ENCODE data around the gene TRIM26.

Gene TRIM26

DNA sequence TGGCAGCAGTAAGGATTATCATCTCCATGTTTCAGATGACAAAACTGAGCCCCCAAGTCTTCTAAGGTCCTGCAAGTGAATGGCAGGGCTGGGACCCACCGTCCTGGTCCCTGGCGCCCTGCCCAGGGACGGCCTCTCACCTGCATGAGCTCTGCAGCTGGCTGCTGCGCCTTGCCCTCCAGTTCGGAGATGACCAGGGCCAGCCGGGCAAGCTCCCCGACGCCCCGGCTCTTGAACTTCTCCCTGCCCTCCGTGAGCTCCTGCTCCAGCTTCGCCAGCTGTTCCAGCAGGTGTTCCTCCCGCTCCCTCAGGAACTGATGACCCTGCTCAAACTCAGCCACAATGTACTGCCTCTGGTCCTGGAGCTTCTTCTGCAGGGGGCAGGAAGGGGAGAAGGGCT lies 16.8 kb downstream of the TRIM26 start:
- no peak for DNase-seq (ENCODE audit: low read depth)
- TF ChIP-seq CTCF (IDR thresholded peaks at IDR 0.05; ENCODE audit: control insufficient read depth, extremely low read depth, insufficient read depth): no peak
- no peak overlapping the region for H3K4me3 ChIP-seq (ENCODE audit: low read depth, low read length)

GRCh38 chr6:30195951-30196350 lies 17.3 kb downstream of the TRIM26 start:
- H3K4me3 ChIP-seq (ENCODE audit: low read depth, low read length): no peak overlapping the region
- DNase-seq (ENCODE audit: low read depth): no peak
- no peak for TF ChIP-seq CTCF (IDR thresholded peaks at IDR 0.05; ENCODE audit: control insufficient read depth, extremely low read depth, insufficient read depth)

DNA sequence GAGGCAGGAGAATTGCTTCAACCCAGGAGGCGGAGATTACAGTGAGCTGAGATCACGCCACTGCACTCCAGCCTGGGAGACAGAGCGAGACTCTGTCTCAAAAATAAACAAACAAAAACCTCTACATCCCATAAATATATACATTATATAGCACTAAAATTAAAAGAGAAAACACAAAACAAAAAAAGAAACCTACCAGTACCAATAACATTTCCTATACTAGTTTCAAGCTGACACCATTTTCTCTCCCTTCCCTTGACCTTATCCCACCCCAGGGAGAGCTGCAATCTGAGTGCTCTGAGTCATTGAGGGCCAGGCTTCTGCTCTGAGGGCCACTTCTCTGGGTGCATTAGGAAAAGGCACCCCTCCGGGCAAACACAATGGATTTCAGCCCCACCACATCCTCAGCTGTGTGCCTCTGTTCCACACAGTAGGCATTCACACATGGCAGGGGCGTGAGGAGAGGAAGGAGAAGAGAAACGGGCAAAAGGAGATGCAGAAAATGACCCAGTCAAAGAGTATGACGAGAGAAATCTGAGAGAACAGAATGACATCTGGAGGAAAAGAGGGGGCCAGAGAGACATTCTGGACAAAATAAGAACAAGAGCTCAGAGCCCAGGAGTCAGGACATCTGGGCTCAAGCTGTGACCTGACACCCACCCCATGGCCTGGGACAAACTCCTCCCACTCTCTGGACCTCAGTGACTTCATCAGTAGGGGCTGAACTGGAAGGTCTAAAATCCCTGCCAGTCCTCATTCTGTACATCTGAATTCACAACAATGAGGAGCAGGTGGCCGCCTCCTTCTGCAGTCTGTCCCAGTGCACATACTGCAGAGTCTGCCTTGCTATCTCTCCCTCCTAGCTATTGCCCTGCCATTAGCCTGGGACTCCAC lies 18.2 kb downstream of the TRIM26 start:
- DNase-seq (ENCODE audit: low read depth): no peak
- H3K4me3 ChIP-seq (ENCODE audit: low read depth, low read length): no peak overlapping the region

DNA sequence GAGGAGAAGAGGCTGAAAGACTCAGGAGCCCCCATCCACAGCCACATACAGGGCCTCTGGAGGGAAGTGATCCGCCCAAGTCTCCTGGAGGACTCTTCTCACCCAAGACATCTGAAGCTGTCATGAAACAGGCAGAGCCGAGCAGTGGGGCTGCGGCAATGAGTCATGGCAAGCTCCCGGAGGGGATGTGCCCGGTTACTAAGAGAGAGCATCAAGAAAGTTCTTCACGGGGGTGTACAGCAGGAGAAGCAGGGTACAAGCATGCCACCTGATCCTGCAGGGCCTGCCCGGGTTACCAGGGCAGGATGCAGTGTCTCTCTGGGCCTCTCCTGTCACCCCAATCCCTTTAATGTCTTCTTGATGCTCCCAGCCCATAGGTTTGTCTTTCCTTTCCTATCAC lies 21.1 kb downstream of the TRIM26 start:
- TF ChIP-seq CTCF (IDR thresholded peaks at IDR 0.05; ENCODE audit: control insufficient read depth, extremely low read depth, insufficient read depth): no peak
- no peak overlapping the region for H3K4me3 ChIP-seq (ENCODE audit: low read depth, low read length)
- DNase-seq (ENCODE audit: low read depth): no peak

More for the DNA sequence above, 18.2 kb downstream of the TRIM26 start:
- no peak for TF ChIP-seq CTCF (IDR thresholded peaks at IDR 0.05; ENCODE audit: control insufficient read depth, extremely low read depth, insufficient read depth)

- no peak for TF ChIP-seq CTCF (IDR thresholded peaks at IDR 0.05; ENCODE audit: control insufficient read depth, extremely low read depth, insufficient read depth)
- H3K4me3 ChIP-seq (ENCODE audit: low read depth, low read length): no peak overlapping the region
- DNase-seq (ENCODE audit: low read depth): no peak
Observed at GRCh38 chr6:30188541-30188940, 24.7 kb downstream of the TRIM26 start.

DNA sequence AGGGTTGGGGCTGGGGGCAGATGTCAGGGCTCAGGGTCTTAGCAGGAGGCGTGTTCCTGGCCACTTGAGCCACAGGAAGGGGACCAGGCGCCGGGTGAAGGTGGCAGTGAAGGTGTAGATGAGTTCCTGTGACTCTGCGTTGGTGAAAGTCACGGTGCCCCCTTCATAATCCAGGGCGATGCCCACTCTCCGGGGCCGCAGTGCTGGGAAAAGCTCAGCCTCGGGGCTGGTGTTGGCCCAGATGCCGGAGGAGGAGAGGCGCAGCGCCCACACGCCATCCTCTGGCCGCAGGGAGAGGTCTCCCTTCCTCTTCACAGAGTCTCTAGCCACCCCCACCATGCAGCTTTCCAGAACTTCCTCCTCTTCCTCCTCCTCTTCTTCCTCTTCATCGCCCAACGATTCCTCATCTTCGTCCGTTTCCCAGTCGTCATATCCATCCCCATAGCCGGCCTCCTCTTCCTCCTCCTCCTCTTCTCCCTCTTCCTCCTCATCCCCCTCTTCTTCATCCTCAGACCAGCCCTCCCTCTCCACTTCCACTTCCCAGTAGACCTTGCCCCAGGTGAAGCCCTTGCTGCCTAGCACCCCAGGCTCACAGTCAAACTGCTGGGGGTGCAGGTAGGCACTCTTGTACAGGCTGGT lies 27.2 kb downstream of the TRIM26 start:
- H3K4me3 ChIP-seq (ENCODE audit: low read depth, low read length): no peak overlapping the region
- DNase-seq (ENCODE audit: low read depth): no peak
- TF ChIP-seq CTCF (IDR thresholded peaks at IDR 0.05; ENCODE audit: control insufficient read depth, extremely low read depth, insufficient read depth): no peak
